ENCODE data around the gene ZNF521.

ZNF521 gene

GRCh38 chr18:25229081-25229480, 122.9 kb downstream of the ZNF521 start:
- TF ChIP-seq CSRNP3 (CRISPR knock-in tag; IDR thresholded peaks at IDR 0.05) (no peak), RARB (CRISPR knock-in tag; IDR thresholded peaks at IDR 0.05) (no peak), TCF4 (CRISPR knock-in tag; IDR thresholded peaks at IDR 0.05; ENCODE audit: borderline replicate concordance) (peak; percentile 82; the same call in 1 of the 2 replicates), ARNTL (CRISPR knock-in tag; IDR thresholded peaks at IDR 0.05; ENCODE audit: borderline replicate concordance, low read depth) (0 out of 2 replicates have a peak, but pooled peaks have one; percentile 29)
- ATAC-seq = peak; percentile 89

- TF ChIP-seq CSRNP3 (CRISPR knock-in tag; IDR thresholded peaks at IDR 0.05) = no peak
- TF ChIP-seq ZNF565 (CRISPR knock-in tag; conservative IDR thresholded peaks at IDR 0.05; ENCODE audit: low read depth) = no peak
- TF ChIP-seq ESRRG (CRISPR knock-in tag; IDR thresholded peaks at IDR 0.05) = no peak
- TF ChIP-seq ZNF70 (CRISPR knock-in tag; IDR thresholded peaks at IDR 0.05) = no peak
- ATAC-seq = no peak
Measured at GRCh38 chr18:25228410-25228809, 123.6 kb downstream of the ZNF521 start.

GRCh38 chr18:25225151-25225550, 126.8 kb downstream of the ZNF521 start:
- ATAC-seq = no peak
- TF ChIP-seq ISL1 (CRISPR knock-in tag; IDR thresholded peaks at IDR 0.05) = no peak

- TF ChIP-seq ZFP30 (CRISPR knock-in tag; IDR thresholded peaks at IDR 0.05) (no peak), GLIS3 (CRISPR knock-in tag; IDR thresholded peaks at IDR 0.05) (no peak), PPARA (CRISPR knock-in tag; IDR thresholded peaks at IDR 0.05; ENCODE audit: borderline replicate concordance) (no peak), ZNF8 (CRISPR knock-in tag; IDR thresholded peaks at IDR 0.05) (no peak), SNAI2 (CRISPR knock-in tag; IDR thresholded peaks at IDR 0.05) (no peak), RARB (CRISPR knock-in tag; IDR thresholded peaks at IDR 0.05) (no peak), ISL1 (CRISPR knock-in tag; IDR thresholded peaks at IDR 0.05) (no peak), TCF4 (CRISPR knock-in tag; IDR thresholded peaks at IDR 0.05; ENCODE audit: borderline replicate concordance) (no peak), TOX (CRISPR knock-in tag; IDR thresholded peaks at IDR 0.05; ENCODE audit: borderline replicate concordance) (no peak), ZFP3 (CRISPR knock-in tag; IDR thresholded peaks at IDR 0.05) (no peak), BACH2 (CRISPR knock-in tag; IDR thresholded peaks at IDR 0.05; ENCODE audit: borderline replicate concordance) (no peak), CSRNP3 (CRISPR knock-in tag; IDR thresholded peaks at IDR 0.05) (no peak), CSDC2 (CRISPR knock-in tag; IDR thresholded peaks at IDR 0.05) (no peak), TSHZ2 (CRISPR knock-in tag; IDR thresholded peaks at IDR 0.05) (no peak), ZC3H10 (CRISPR knock-in tag; IDR thresholded peaks at IDR 0.05) (no peak), PATZ1 (CRISPR knock-in tag; IDR thresholded peaks at IDR 0.05; ENCODE audit: borderline replicate concordance) (no peak), ARNTL (CRISPR knock-in tag; IDR thresholded peaks at IDR 0.05; ENCODE audit: borderline replicate concordance, low read depth) (no peak)
- no peak for ATAC-seq
Measured at GRCh38 chr18:25223899-25224886, 127.8 kb downstream of the ZNF521 start.

Data from SK-N-SH treated with all-trans-retinoic acid at 6 μM for 48 hours (cell line).